Tibial nerve (tissue), 4 donors: ENCODE data around the gene GABPB1.

Experiments used
- CTCF ChIP-seq, 5 experiments: fragments of 200-600 bp in 3 of 5; fragments of 450-650 bp in 2 of 5; sonication (generic) in 3 of 5; IDR thresholded peaks; one replicate each; pipeline ENCODE4 v1.5.1; 2016 to 2019; ENCODE audit warnings: antibody characterized with exemption in 5 of 5, mild to moderate bottlenecking in 3 of 5, moderate library complexity in 2 of 5
- EP300 ChIP-seq, 2 donors: sonication (generic); formaldehyde crosslinking; IDR thresholded peaks; one replicate each; pipeline ENCODE4 v1.6.1; 2017; ENCODE audit warnings: antibody characterized with exemption in 2 of 2, mild to moderate bottlenecking in 1 of 2
- POLR2A ChIP-seq, 2 donors: fragments of 450-650 bp; IDR thresholded peaks; one replicate each; pipeline ENCODE4 v1.6.1; 2017; ENCODE audit warnings: antibody characterized with exemption in 2 of 2, mild to moderate bottlenecking in 2 of 2, moderate library complexity in 2 of 2

- TF ChIP-seq CTCF (IDR thresholded peaks at IDR 0.05), result no peak
- no peak for TF ChIP-seq POLR2A (IDR thresholded peaks at IDR 0.05)
- no peak for TF ChIP-seq EP300 (IDR thresholded peaks at IDR 0.05)
Measured at GRCh38 chr15:50358845-50359244, 3.8 kb upstream of the GABPB1 start.
